HEK293T (cell line): ENCODE measurements around the gene IL19.

Experiments
- HDGF ChIP-seq: fragments of 450-650 bp; IDR thresholded peaks from 2 replicates; pipeline ENCODE4 v1.6.1; 2017; ENCODE audit warnings: antibody characterized with exemption, borderline replicate concordance
- PKNOX1 ChIP-seq: fragments of 450-650 bp; IDR thresholded peaks from 2 replicates; pipeline ENCODE4 v1.6.1; 2016
- TARDBP ChIP-seq: fragments of 450-650 bp; IDR thresholded peaks from 2 replicates; pipeline ENCODE4 v1.6.1; 2016

- no peak for TF ChIP-seq TARDBP
- TF ChIP-seq HDGF: no peak
- TF ChIP-seq PKNOX1: no peak
Measured at GRCh38 chr1:206732992-206733391, 37.6 kb upstream of the IL19 start.
